Testis (tissue), 3 donors: ENCODE data around the gene PSMD14. TPM values are rescaled to one million over a fixed set of nuclear protein-coding genes. Genes with fewer than 3 reads are reported as not detected.

Source experiments
- DNase-seq: peaks from one replicate; pipeline ENCODE4 v3.0.0-alpha.2; 2019
- H3K27ac ChIP-seq, 2 donors: fragments of 200-600 bp; sonication (generic); one replicate each; pipeline ENCODE4 v1.5.1; 2019
- H3K27me3 ChIP-seq: fragments of 200-600 bp; sonication (generic); one replicate; pipeline ENCODE4 v1.5.1; 2019
- H3K36me3 ChIP-seq: fragments of 200-600 bp; sonication (generic); one replicate; pipeline ENCODE4 v1.5.1; 2017; ENCODE audit warnings: low read depth; ENCODE audit errors: missing control alignments
- H3K4me1 ChIP-seq: fragments of 200-600 bp; sonication (generic); one replicate; pipeline ENCODE4 v1.5.1; 2019
- H3K4me3 ChIP-seq, 2 donors: fragments of 200-600 bp; sonication (generic); one replicate each; pipeline ENCODE4 v1.5.1; 2017 to 2019
- H3K9me3 ChIP-seq: fragments of 200-600 bp; sonication (generic); one replicate; pipeline ENCODE4 v1.5.1; 2017
- POLR2A ChIP-seq: fragments of 450-650 bp; IDR thresholded peaks from one replicate; pipeline ENCODE4 v1.6.1; 2017; ENCODE audit warnings: antibody characterized with exemption, mild to moderate bottlenecking, moderate library complexity
- WGBS, 2 donors: methylation state at CpG; one replicate each; pipeline ENCODE4 v1.1.5; 2018; 5-methylcytosine and 5-hydroxymethylcytosine counted together
- intact Hi-C: fragments of 100-400 bp; cut with DNase I; formaldehyde crosslinking; loops from one replicate; pipeline ENCODE4 v1.15.1; 2023; ENCODE audit warnings: low total_unique reads
- polyA plus RNA-seq: library from polyadenylated mRNA; stranded (reverse); fragments of 350-450 nt; fragmentation: Illumina TruSeq; extraction: RNeasy Lipid Tissue Mini Kit (QIAGEN cat#74804); gene quantifications from one replicate; pipeline ENCODE4 v1.2.3, GENCODE V29; 2014; ENCODE audit warnings: low read depth, low replicate concordance; ENCODE audit not compliant: insufficient read depth
- total RNA-seq, 2 donors: library from RNA; depleted of rRNA; stranded (reverse); fragments of >200 nt; gene quantifications; one replicate each; pipeline ENCODE4 v1.2.3, GENCODE V29; 2016
- TF ChIP-seq, protein P1 (sequence below), 3 experiments: fragments of 450-650 bp in 2 of 3; fragments of 200-600 bp in 1 of 3; sonication (generic) in 1 of 3; IDR thresholded peaks; one replicate each; pipeline ENCODE4 v1.5.1; 2016 to 2019; ENCODE audit warnings: antibody characterized with exemption in 3 of 3, mild to moderate bottlenecking in 2 of 3, moderate library complexity in 1 of 3

PSMD14 gene
- total and polyA plus RNA-seq, 3 donors from 2014 or later, result 43.7 to 61.1 (median 48.0) TPM

- H3K4me3 ChIP-seq, result peak overlapping the region; percentile 45 to 48
- intact Hi-C loops, result no loop called here
- no peaks in the 10 kb centered on the region for H3K9me3 ChIP-seq
- 6 to 16% methylated on average over 7 to 61 of the region's 125 CpGs for WGBS, 2 donors
- H3K27ac ChIP-seq, result no peak overlapping the region
- no peaks in the 10 kb centered on the region for H3K4me1 ChIP-seq
- H3K36me3 ChIP-seq, result no peaks in the 10 kb centered on the region
- DNase-seq, result peak; percentile 25
- TF ChIP-seq POLR2A, result no peak
- TF ChIP-seq, protein P1, sequence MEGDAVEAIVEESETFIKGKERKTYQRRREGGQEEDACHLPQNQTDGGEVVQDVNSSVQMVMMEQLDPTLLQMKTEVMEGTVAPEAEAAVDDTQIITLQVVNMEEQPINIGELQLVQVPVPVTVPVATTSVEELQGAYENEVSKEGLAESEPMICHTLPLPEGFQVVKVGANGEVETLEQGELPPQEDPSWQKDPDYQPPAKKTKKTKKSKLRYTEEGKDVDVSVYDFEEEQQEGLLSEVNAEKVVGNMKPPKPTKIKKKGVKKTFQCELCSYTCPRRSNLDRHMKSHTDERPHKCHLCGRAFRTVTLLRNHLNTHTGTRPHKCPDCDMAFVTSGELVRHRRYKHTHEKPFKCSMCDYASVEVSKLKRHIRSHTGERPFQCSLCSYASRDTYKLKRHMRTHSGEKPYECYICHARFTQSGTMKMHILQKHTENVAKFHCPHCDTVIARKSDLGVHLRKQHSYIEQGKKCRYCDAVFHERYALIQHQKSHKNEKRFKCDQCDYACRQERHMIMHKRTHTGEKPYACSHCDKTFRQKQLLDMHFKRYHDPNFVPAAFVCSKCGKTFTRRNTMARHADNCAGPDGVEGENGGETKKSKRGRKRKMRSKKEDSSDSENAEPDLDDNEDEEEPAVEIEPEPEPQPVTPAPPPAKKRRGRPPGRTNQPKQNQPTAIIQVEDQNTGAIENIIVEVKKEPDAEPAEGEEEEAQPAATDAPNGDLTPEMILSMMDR (IDR thresholded peaks at IDR 0.05), result no peak
- peaks cover 3% of the 10 kb centered on the region for H3K27me3 ChIP-seq
Measured at GRCh38 chr2:161423421-161424393, 115.5 kb downstream of the PSMD14 start.

DNA sequence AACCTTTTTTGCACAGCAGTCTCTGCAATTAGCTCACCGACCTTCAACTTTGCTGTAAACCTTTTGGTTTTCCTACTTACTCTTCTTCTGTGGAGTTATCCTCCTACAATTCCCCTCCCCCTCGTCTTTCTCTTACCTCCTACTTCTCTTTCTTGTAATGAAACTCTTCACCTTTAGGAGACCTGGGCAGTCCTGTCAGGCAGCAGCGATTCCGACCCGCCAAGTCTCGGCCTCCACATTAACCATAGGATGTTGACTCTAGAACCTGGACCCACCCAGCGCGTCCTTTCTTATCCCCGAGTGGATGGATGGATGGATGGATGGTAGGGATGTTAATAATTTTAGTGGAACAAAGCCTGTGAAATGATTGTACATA lies 116.2 kb downstream of the PSMD14 start:
- intact Hi-C loops, result no loop called here
- peak overlapping the region; percentile 45 to 48 for H3K4me3 ChIP-seq

GRCh38 chr2:161424891-161425727 lies 116.9 kb downstream of the PSMD14 start:
- 17 to 18% methylated on average over 4 of the region's 4 CpGs for WGBS, 2 donors
- no peak for TF ChIP-seq POLR2A
- TF ChIP-seq, protein P1 (IDR thresholded peaks at IDR 0.05), result no peak
- intact Hi-C loops, result no loop called here

More for the DNA sequence above, 116.2 kb downstream of the PSMD14 start:
- Histone ChIP-seq H3K4me1 (no peaks in the 10 kb centered on the region), H3K36me3 (no peaks in the 10 kb centered on the region), H3K27me3 (no peaks in the 10 kb centered on the region), H3K9me3 (no peaks in the 10 kb centered on the region), H3K27ac (no peak overlapping the region)
- no peak for TF ChIP-seq POLR2A
- TF ChIP-seq, protein P1 (IDR thresholded peaks at IDR 0.05), result no peak
- 8 to 17% methylated on average over 9 of the region's 9 CpGs for WGBS, 2 donors
- DNase-seq, result no peak

DNA sequence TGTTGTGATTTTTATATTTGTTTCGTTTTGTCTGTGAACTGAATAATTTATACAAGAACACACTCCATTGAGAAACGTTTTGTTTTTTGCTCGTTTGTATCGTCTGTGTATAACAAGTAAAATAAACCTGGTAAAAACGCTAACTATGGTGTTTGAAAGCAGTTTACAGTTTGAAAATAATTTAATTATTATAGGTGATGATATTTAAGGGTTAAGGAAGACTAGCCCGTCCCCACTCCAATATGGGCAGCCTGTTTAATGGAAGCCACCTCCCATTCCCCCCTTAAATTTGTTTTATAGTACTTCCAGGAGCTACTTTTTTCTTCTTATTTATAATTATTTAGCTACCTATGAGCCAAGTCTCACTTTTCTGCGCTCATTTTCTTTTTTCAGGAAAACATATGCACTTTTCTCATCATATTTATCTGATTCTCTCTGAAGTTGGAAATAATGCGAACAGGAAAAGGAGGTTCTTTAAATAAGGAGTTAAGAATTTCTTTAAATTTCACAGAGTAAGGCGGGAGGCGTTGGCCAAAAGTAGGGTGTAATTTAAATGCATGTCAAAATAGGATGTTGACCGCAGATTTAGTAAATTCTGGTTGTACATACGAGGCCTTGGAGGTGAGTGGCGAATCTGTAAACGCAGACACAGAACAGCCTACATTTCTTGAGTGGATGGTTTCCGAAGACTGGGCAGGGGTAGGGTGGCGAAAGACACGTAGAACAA lies 117.7 kb downstream of the PSMD14 start:
- 22 to 26% methylated on average over 17 of the region's 17 CpGs for WGBS, 2 donors
- DNase-seq, result no peak
- Histone ChIP-seq H3K4me3 (no peak overlapping the region), H3K27ac (no peak overlapping the region), H3K9me3 (no peaks in the 10 kb centered on the region), H3K36me3 (no peaks in the 10 kb centered on the region), H3K4me1 (no peaks in the 10 kb centered on the region), H3K27me3 (no peaks in the 10 kb centered on the region)
- no peak for TF ChIP-seq POLR2A
- TF ChIP-seq, protein P1 (IDR thresholded peaks at IDR 0.05), result no peak
- intact Hi-C loops, result no loop called here

More at GRCh38 chr2:161424891-161425727, 116.9 kb downstream of the PSMD14 start:
- Histone ChIP-seq H3K36me3 (no peaks in the 10 kb centered on the region), H3K27ac (no peak overlapping the region), H3K4me1 (no peaks in the 10 kb centered on the region), H3K9me3 (no peaks in the 10 kb centered on the region), H3K4me3 (no peak overlapping the region), H3K27me3 (no peaks in the 10 kb centered on the region)
- no peak for DNase-seq
